ENCODE results near the gene PLN. TPM values are rescaled to one million over a fixed set of nuclear protein-coding genes. Genes with fewer than 3 reads are reported as not detected.

The PLN gene
- total RNA-seq, 1 experiment from 2014 or later: not detected

DNA sequence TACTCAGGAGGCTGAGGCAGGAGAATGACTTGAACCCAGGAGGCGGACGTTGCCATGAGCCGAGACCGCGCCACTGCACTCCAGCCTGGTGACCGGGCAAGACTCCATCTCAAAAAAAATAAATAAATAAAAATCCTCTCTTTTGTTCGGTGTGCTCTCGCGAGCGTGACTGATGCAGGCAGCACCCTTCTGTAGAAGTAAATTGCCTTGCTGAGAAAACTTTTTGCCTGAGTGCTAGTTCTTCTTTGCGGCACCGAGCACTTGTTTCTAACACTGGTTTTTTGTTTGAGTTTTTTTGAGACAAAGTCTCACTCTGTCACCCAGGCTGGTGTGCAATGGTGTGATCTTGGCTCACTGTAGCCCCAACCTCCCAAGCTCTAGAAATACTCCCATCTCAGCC lies 30.5 kb downstream of the PLN start:
- H3K36me3 Mint-ChIP-seq: peaks cover 67% of the 10 kb centered on the region
- peaks cover 2% of the 10 kb centered on the region; the same call in 1 of the 2 replicates for H3K27me3 Mint-ChIP-seq (ENCODE audit: low read depth)
- peaks cover 22% of the 10 kb centered on the region for H3K4me1 Mint-ChIP-seq
- ChIA-PET POLR2A (no interaction called here), CTCF (no interaction called here)
- no peak overlapping the region for H3K4me3 Mint-ChIP-seq
- no peak for ATAC-seq
- DNase-seq (ENCODE audit: low spot score): no peak
- TF ChIP-seq EMX1 (CRISPR knock-in tag; IDR thresholded peaks at IDR 0.05) (no peak), PRRX2 (CRISPR knock-in tag; IDR thresholded peaks at IDR 0.05) (no peak), GTF2I (CRISPR knock-in tag; conservative IDR thresholded peaks at IDR 0.05) (no peak), CREM (CRISPR knock-in tag; IDR thresholded peaks at IDR 0.05) (no peak), NR2C2 (CRISPR knock-in tag; IDR thresholded peaks at IDR 0.05) (no peak)
- TF ChIP-seq, protein P1, sequence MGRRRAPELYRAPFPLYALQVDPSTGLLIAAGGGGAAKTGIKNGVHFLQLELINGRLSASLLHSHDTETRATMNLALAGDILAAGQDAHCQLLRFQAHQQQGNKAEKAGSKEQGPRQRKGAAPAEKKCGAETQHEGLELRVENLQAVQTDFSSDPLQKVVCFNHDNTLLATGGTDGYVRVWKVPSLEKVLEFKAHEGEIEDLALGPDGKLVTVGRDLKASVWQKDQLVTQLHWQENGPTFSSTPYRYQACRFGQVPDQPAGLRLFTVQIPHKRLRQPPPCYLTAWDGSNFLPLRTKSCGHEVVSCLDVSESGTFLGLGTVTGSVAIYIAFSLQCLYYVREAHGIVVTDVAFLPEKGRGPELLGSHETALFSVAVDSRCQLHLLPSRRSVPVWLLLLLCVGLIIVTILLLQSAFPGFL (CRISPR knock-in tag; IDR thresholded peaks at IDR 0.05; ENCODE audit: borderline replicate concordance): no peak
- TF ChIP-seq, protein P2, sequence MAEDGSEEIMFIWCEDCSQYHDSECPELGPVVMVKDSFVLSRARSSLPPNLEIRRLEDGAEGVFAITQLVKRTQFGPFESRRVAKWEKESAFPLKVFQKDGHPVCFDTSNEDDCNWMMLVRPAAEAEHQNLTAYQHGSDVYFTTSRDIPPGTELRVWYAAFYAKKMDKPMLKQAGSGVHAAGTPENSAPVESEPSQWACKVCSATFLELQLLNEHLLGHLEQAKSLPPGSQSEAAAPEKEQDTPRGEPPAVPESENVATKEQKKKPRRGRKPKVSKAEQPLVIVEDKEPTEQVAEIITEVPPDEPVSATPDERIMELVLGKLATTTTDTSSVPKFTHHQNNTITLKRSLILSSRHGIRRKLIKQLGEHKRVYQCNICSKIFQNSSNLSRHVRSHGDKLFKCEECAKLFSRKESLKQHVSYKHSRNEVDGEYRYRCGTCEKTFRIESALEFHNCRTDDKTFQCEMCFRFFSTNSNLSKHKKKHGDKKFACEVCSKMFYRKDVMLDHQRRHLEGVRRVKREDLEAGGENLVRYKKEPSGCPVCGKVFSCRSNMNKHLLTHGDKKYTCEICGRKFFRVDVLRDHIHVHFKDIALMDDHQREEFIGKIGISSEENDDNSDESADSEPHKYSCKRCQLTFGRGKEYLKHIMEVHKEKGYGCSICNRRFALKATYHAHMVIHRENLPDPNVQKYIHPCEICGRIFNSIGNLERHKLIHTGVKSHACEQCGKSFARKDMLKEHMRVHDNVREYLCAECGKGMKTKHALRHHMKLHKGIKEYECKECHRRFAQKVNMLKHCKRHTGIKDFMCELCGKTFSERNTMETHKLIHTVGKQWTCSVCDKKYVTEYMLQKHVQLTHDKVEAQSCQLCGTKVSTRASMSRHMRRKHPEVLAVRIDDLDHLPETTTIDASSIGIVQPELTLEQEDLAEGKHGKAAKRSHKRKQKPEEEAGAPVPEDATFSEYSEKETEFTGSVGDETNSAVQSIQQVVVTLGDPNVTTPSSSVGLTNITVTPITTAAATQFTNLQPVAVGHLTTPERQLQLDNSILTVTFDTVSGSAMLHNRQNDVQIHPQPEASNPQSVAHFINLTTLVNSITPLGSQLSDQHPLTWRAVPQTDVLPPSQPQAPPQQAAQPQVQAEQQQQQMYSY (CRISPR knock-in tag; IDR thresholded peaks at IDR 0.05): no peak
- TF ChIP-seq, protein P3, sequence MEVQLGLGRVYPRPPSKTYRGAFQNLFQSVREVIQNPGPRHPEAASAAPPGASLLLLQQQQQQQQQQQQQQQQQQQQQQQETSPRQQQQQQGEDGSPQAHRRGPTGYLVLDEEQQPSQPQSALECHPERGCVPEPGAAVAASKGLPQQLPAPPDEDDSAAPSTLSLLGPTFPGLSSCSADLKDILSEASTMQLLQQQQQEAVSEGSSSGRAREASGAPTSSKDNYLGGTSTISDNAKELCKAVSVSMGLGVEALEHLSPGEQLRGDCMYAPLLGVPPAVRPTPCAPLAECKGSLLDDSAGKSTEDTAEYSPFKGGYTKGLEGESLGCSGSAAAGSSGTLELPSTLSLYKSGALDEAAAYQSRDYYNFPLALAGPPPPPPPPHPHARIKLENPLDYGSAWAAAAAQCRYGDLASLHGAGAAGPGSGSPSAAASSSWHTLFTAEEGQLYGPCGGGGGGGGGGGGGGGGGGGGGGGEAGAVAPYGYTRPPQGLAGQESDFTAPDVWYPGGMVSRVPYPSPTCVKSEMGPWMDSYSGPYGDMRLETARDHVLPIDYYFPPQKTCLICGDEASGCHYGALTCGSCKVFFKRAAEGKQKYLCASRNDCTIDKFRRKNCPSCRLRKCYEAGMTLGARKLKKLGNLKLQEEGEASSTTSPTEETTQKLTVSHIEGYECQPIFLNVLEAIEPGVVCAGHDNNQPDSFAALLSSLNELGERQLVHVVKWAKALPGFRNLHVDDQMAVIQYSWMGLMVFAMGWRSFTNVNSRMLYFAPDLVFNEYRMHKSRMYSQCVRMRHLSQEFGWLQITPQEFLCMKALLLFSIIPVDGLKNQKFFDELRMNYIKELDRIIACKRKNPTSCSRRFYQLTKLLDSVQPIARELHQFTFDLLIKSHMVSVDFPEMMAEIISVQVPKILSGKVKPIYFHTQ (CRISPR knock-in tag; IDR thresholded peaks at IDR 0.05): no peak
- TF ChIP-seq, protein P4, sequence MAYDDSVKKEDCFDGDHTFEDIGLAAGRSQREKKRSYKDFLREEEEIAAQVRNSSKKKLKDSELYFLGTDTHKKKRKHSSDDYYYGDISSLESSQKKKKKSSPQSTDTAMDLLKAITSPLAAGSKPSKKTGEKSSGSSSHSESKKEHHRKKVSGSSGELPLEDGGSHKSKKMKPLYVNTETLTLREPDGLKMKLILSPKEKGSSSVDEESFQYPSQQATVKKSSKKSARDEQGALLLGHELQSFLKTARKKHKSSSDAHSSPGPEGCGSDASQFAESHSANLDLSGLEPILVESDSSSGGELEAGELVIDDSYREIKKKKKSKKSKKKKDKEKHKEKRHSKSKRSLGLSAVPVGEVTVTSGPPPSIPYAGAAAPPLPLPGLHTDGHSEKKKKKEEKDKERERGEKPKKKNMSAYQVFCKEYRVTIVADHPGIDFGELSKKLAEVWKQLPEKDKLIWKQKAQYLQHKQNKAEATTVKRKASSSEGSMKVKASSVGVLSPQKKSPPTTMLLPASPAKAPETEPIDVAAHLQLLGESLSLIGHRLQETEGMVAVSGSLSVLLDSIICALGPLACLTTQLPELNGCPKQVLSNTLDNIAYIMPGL (CRISPR knock-in tag; IDR thresholded peaks at IDR 0.05): no peak
- peaks cover 62% of the 10 kb centered on the region for H3K9me3 Mint-ChIP-seq
- H3K27ac Mint-ChIP-seq: no peak overlapping the region

- TF ChIP-seq ZNF425 (CRISPR knock-in tag; conservative IDR thresholded peaks at IDR 0.05) (no peak), ZBTB21 (CRISPR knock-in tag; IDR thresholded peaks at IDR 0.05; ENCODE audit: borderline replicate concordance) (no peak), NFYB (CRISPR knock-in tag; conservative IDR thresholded peaks at IDR 0.05; ENCODE audit: low read depth) (no peak), NFATC4 (CRISPR knock-in tag; IDR thresholded peaks at IDR 0.05) (no peak), ZNF121 (CRISPR knock-in tag; IDR thresholded peaks at IDR 0.05) (no peak), ATF1 (CRISPR knock-in tag; IDR thresholded peaks at IDR 0.05) (no peak)
- peaks cover 56% of the 10 kb centered on the region for H3K36me3 Mint-ChIP-seq
- no peak overlapping the region for H3K27ac Mint-ChIP-seq
- peaks cover 52% of the 10 kb centered on the region for H3K9me3 Mint-ChIP-seq
- no peaks in the 10 kb centered on the region for H3K27me3 Mint-ChIP-seq (ENCODE audit: low read depth)
- ATAC-seq (peak; percentile 38), DNase-seq (ENCODE audit: low spot score) (no peak)
- ChIA-PET CTCF (interaction anchor here (1.1 to 1.6 kb wide), 6 partner anchors 14 to 603 kb away, joined by 3 to 19 read pairs (median 4); partner anchors contain the start of gene CEP85L), POLR2A (no interaction called here)
- peaks cover 20% of the 10 kb centered on the region for H3K4me1 Mint-ChIP-seq
- H3K4me3 Mint-ChIP-seq: no peak overlapping the region
Measured at GRCh38 chr6:118579786-118580185, 31.7 kb downstream of the PLN start.

Measured in WTC11 (cell line).